GM19238 (cell line): ENCODE measurements around the gene PDLIM5.

ENCODE experiments used
- DNase-seq: peaks from one replicate; pipeline ENCODE4 v3.0.0; 2011; ENCODE audit warnings: low spot score; ENCODE audit not compliant: insufficient read length

PDLIM5 gene

DNA sequence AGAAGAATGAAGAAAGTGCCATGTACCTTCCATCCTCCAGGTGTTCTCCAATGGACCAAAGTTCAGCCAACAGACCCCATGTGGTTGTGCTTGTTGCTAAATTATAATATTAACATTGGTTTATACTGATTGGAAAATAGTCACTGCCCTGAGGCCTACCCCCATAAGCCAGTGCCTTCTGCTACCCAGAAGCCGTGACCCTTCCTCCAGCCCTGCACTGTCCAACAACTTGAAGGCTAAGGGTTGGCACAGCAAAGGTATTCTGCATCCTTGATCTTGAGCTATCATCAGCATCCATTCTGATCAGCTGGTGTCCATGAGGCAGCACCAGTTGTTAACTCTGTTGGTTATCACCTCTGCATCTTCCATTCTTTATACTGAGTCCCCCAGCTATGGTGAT lies 239.8 kb downstream of the PDLIM5 start:
- DNase-seq: no peak

GRCh38 chr4:94695384-94695783 lies 243.6 kb downstream of the PDLIM5 start:
- DNase-seq: no peak

DNA sequence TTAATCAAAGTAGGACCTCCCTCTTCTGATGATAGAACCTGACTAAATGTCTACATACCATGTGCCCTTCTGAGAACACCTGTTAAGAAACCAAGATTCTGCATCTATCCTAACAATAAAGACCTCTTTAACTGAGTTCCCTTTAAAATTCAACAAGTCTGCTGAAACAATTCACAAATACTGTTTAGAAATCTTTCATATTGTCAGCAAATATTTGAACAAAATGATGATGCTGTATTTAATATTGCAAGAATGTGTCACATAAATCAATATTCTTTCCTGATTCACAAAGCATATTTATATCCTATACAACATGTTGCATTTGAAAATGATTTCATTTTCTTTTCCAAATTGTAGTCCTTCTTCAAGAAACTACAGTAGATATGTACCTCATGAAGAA lies 246.4 kb downstream of the PDLIM5 start:
- no peak for DNase-seq

GRCh38 chr4:94700298-94700697 lies 248.6 kb downstream of the PDLIM5 start:
- no peak for DNase-seq

GRCh38 chr4:94701631-94702300 lies 250.0 kb downstream of the PDLIM5 start:
- DNase-seq: no peak

GRCh38 chr4:94711635-94712034 lies 259.9 kb downstream of the PDLIM5 start:
- no peak for DNase-seq

DNA sequence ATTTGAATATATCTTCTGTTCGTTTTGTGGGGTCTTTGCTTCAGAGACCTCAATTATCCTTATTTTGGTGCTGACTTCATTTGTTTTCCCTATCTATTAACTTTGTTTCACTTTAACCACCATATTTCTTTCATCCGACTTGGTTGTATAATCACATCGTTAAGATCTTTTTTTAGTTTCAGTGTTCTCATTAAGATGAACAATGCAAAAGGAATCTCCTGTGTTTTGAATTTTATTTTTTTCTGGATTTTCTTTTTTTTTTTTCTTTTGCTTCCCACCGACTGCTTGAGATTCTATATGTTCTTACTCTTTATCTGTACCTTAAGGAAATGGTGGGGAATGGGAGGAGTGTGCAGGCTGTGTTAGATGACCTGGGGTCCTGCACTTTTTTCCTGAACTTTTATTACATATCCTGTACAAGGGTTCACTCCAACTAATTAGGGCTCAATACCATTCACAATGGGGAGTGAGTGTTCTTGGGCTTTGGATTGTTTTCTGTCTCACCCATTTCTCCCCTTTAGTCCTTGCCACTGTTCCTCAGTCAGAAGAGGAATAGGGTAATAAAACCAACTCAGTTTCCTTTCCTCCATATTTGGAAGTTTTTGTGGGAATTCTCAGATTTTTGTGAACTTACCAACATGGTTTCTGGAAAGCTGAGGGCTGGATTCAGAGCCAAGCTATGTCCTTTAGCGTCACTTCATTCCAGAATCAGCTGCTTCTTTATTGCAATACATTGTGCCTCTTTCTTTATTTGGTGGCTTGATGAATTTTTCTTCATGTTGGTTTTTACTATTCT lies 262.8 kb downstream of the PDLIM5 start:
- DNase-seq: no peak

GRCh38 chr4:94715726-94716125 lies 264.0 kb downstream of the PDLIM5 start:
- no peak for DNase-seq
